Measurements from ENCODE around the gene SP2.

SP2 gene

DNA sequence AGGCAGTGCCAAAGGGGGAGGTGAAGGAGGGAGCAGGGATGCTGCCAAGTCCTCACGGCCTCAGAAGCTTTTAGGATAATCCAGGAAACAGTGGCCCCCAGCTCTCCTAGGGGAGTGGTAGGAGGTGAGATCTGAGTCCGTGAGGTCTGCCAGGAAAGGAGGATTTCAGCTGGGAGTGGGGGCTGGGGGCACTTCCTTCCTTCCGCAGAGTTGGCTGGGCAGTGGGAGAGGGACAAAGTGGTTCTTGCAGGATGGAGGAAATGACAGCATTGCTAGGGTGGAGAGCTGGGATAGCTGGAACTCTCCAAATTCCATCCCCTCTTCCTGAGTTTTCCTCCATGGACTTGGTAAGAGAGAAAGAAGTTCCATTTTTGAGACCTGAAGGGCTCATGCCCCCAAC, 40.3 kb upstream of the SP2 start:
- Histone ChIP-seq H3K4me1 (ENCODE audit: control insufficient read depth, insufficient read depth, low read length) (peaks cover 7% of the 10 kb centered on the region), H3K27ac (ENCODE audit: low read length) (no peak overlapping the region), H3K27me3 (ENCODE audit: control insufficient read depth in 1 of 2, insufficient read depth in 2 of 2, low read length in 2 of 2) (peaks cover 74 to 83% of the 10 kb centered on the region in 2 donors), H3K9me3 (ENCODE audit: control insufficient read depth in 2 of 2, low read length in 2 of 2) (no peaks in the 10 kb centered on the region), H3K9ac (ENCODE audit: low read length in 2 of 2) (no peak overlapping the region), H3K4me3 (ENCODE audit: low read length in 2 of 2) (no peak overlapping the region), H3K36me3 (ENCODE audit: control insufficient read depth in 2 of 2, insufficient read depth in 2 of 2, low read length in 2 of 2) (no peaks in the 10 kb centered on the region)

DNA sequence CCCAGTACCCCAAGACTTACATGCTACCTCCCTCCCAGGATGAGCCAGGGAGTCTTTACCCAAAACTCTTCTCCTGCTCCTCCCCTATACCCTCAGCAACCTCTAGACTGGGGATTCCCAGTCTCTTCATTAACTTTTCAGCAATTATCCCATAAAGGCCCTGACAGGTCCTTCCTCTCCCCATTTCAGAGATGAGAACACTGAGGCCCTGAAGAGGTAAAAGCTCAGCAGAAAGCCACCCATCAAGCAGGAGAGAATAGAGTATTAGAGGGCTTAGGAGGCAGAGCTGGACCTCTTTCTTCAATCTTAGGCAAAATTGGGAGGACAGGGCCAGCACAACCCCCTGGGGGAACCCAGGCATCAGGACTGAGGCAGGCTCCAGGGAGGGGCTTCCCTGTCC, 39.2 kb upstream of the SP2 start:
- Histone ChIP-seq H3K4me1 (ENCODE audit: control insufficient read depth, insufficient read depth, low read length) (no peaks in the 10 kb centered on the region), H3K36me3 (ENCODE audit: control insufficient read depth in 2 of 2, insufficient read depth in 2 of 2, low read length in 2 of 2) (no peaks in the 10 kb centered on the region), H3K27ac (ENCODE audit: low read length) (no peak overlapping the region), H3K9ac (ENCODE audit: low read length in 2 of 2) (no peak overlapping the region), H3K27me3 (ENCODE audit: control insufficient read depth in 1 of 2, insufficient read depth in 2 of 2, low read length in 2 of 2) (peaks cover 69 to 79% of the 10 kb centered on the region in 2 donors), H3K4me3 (ENCODE audit: low read length in 2 of 2) (no peak overlapping the region), H3K9me3 (ENCODE audit: control insufficient read depth in 2 of 2, low read length in 2 of 2) (no peaks in the 10 kb centered on the region)

DNA sequence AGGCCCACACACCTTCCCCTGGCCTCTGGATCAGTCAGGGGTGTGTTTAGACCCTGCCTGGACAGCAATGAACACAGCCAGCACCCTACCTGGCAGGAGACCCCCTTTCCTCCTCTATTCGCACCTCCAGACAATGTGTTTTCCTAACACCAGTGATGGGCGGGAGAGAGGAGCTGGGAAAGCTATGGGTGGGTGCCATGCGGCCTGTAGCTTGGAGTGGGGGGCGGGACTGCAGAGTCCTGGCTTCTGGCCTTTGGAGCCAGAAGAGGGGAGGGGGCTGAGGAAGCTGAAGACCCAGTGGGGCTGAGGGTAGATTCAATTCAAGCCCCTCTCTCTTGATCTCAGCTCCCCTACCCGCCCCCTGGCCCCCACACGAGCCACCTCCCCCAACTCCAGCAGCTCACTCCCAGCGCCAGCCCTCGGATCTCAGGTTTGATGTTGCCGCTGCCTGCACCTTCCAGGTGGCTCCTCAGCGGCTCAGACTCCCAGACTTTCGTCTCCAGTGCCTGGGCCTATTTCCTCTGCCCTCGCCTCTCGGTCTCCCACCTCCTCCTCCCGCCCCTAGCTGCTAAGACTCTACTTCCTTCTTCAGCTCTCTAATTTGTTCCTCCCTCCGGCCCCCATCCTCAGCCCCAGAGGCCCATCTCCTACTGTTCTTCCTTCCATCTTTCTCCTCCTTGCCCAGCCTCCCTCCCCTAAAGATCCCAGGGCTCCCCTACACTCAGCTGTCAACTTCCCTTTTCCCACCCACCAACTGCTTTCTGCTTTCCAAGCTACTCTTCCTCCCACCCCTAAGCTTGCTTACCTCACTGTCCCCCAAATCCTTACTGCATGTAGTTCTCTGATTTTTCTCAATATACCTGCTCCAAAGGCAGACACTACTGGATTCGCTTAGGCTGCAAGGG, 38.2 kb upstream of the SP2 start:
- Histone ChIP-seq H3K9ac (ENCODE audit: low read length in 2 of 2) (no peak overlapping the region), H3K4me3 (ENCODE audit: low read length in 2 of 2) (no peak overlapping the region), H3K27ac (ENCODE audit: low read length) (no peak overlapping the region), H3K9me3 (ENCODE audit: control insufficient read depth in 2 of 2, low read length in 2 of 2) (no peaks in the 10 kb centered on the region), H3K36me3 (ENCODE audit: control insufficient read depth in 2 of 2, insufficient read depth in 2 of 2, low read length in 2 of 2) (no peaks in the 10 kb centered on the region), H3K4me1 (ENCODE audit: control insufficient read depth, insufficient read depth, low read length) (no peaks in the 10 kb centered on the region), H3K27me3 (ENCODE audit: control insufficient read depth in 1 of 2, insufficient read depth in 2 of 2, low read length in 2 of 2) (peaks cover 59 to 69% of the 10 kb centered on the region in 2 donors)

DNA sequence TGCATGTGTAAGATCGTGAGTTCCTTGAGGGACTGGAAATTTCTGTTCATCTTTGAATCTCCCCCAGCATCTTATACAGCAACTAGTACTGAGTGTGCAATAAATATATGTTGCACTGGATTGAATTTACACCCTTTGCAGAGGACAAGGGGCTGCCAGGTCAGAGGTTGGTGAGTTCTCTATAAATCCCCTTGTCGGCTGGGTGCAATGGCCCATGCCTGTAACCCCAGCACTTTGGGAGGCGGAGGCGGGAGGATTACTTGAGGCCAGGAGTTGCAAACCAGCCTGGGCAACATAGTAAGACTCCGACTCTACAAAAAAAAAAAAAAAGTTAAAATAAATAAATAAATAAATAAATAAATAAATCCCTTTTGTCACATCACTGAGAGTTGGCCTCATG, 35.6 kb upstream of the SP2 start:
- Histone ChIP-seq H3K27ac (ENCODE audit: low read length) (no peak overlapping the region), H3K36me3 (ENCODE audit: control insufficient read depth in 2 of 2, insufficient read depth in 2 of 2, low read length in 2 of 2) (no peaks in the 10 kb centered on the region), H3K4me1 (ENCODE audit: control insufficient read depth, insufficient read depth, low read length) (no peaks in the 10 kb centered on the region), H3K4me3 (ENCODE audit: low read length in 2 of 2) (no peak overlapping the region), H3K9ac (ENCODE audit: low read length in 2 of 2) (no peak overlapping the region), H3K9me3 (ENCODE audit: control insufficient read depth in 2 of 2, low read length in 2 of 2) (no peaks in the 10 kb centered on the region), H3K27me3 (ENCODE audit: control insufficient read depth in 1 of 2, insufficient read depth in 2 of 2, low read length in 2 of 2) (peaks cover 36 to 43% of the 10 kb centered on the region in 2 donors)

DNA sequence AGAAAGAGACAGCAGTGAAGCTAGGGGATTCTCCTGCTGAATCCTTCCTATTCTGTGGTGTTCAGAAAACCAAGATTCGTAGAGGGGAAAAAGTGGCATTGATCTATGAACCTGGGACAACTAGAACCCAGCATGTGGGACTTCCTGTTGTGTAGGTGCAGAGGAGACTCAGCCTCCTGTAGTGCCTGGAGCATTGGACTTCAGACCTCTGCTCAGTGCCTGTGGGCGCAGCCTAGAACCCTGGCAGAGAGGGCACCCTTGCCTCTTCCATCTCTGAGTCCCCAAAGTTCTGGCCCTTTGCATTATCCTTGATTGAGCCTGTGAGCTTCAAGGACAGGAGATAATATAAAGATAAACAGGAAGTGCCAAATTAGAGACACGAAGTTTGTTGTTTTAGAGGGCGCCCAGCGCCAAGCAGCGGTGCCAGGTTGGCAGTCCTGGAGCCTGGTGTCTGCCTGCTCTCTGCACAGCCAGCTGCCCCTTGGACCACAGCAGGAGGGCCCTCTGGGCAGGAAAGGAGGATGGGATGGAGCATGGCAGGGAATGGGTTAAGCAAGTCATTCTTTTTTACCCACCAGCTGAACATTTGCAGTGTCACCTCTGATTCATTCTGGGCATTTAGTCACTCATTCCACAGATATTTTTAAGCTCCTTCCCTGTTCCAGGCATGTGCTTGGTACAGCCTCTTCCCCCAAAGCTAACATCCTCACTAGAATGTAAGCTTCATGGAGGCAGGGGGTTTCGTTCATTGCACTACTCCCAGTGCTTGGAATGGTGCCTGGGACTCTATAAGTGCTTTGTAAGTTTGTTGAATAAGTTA, 33.2 kb upstream of the SP2 start:
- Histone ChIP-seq H3K4me1 (ENCODE audit: control insufficient read depth, insufficient read depth, low read length) (no peaks in the 10 kb centered on the region), H3K9ac (ENCODE audit: low read length in 2 of 2) (no peak overlapping the region), H3K27ac (ENCODE audit: low read length) (no peak overlapping the region)

DNA sequence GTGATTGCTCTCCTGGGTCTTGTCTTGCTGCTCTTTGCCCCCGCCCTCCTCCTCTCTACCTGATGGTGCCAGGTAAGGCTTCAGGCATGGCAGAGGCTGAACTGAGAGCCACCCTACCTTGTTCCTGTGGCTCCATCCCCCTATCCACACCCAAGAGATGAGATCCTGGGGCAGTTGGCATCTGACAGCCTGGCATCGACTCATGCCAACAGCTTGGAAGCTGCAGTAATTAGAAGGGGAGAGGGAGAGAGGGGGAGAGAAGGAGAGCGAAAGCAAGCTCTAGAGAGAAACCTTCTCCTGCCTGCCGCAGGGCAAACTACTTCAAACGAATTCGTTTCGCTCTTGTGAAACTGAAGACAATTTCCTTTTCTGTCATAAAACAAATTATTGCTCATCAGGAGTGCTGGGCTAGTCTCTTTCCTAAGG, 31.2 kb upstream of the SP2 start:
- Histone ChIP-seq H3K9me3 (ENCODE audit: control insufficient read depth in 2 of 2, low read length in 2 of 2) (no peaks in the 10 kb centered on the region), H3K36me3 (ENCODE audit: control insufficient read depth in 2 of 2, insufficient read depth in 2 of 2, low read length in 2 of 2) (no peaks in the 10 kb centered on the region), H3K27ac (ENCODE audit: low read length) (no peak overlapping the region), H3K4me1 (ENCODE audit: control insufficient read depth, insufficient read depth, low read length) (no peaks in the 10 kb centered on the region), H3K4me3 (ENCODE audit: low read length in 2 of 2) (no peak overlapping the region), H3K9ac (ENCODE audit: low read length in 2 of 2) (no peak overlapping the region), H3K27me3 (ENCODE audit: control insufficient read depth in 1 of 2, insufficient read depth in 2 of 2, low read length in 2 of 2) (peaks cover 20 to 31% of the 10 kb centered on the region in 2 donors)

More for the DNA sequence above, 33.2 kb upstream of the SP2 start:
- no peaks in the 10 kb centered on the region for H3K36me3 ChIP-seq (ENCODE audit: control insufficient read depth in 2 of 2, insufficient read depth in 2 of 2, low read length in 2 of 2)
- no peaks in the 10 kb centered on the region for H3K9me3 ChIP-seq (ENCODE audit: control insufficient read depth in 2 of 2, low read length in 2 of 2)
- peaks cover 25 to 26% of the 10 kb centered on the region in 2 donors for H3K27me3 ChIP-seq (ENCODE audit: control insufficient read depth in 1 of 2, insufficient read depth in 2 of 2, low read length in 2 of 2)
- H3K4me3 ChIP-seq (ENCODE audit: low read length in 2 of 2) = no peak overlapping the region

DNA sequence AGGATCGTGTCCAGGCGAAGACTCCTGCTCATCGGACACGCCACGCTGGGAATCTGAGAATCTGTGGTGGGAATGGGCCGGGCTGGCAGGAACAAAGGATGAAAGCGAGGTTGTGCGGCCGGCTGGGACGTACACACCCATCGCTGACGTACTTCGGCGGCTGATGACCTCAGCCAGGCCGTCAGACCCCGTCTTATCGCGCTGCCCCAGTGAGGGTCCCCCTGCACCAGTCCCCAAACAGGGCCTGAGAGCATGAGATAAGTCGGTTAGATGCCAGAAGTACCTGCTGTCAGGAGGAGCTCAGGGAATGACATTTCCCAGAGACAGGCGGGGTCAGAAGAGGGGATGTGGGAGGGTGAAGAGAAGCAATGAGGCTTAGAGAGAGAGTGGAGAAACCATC, 29.1 kb upstream of the SP2 start:
- no peak overlapping the region for H3K9ac ChIP-seq (ENCODE audit: low read length in 2 of 2)
- no peaks in the 10 kb centered on the region for H3K9me3 ChIP-seq (ENCODE audit: control insufficient read depth in 2 of 2, low read length in 2 of 2)
- H3K4me1 ChIP-seq (ENCODE audit: control insufficient read depth, insufficient read depth, low read length) = no peaks in the 10 kb centered on the region
- no peak overlapping the region for H3K27ac ChIP-seq (ENCODE audit: low read length)
- H3K4me3 ChIP-seq (ENCODE audit: low read length in 2 of 2) = no peak overlapping the region
- H3K27me3 ChIP-seq (ENCODE audit: control insufficient read depth in 1 of 2, insufficient read depth in 2 of 2, low read length in 2 of 2) = peaks cover 29 to 31% of the 10 kb centered on the region in 2 donors
- no peaks in the 10 kb centered on the region for H3K36me3 ChIP-seq (ENCODE audit: control insufficient read depth in 2 of 2, insufficient read depth in 2 of 2, low read length in 2 of 2)

DNA sequence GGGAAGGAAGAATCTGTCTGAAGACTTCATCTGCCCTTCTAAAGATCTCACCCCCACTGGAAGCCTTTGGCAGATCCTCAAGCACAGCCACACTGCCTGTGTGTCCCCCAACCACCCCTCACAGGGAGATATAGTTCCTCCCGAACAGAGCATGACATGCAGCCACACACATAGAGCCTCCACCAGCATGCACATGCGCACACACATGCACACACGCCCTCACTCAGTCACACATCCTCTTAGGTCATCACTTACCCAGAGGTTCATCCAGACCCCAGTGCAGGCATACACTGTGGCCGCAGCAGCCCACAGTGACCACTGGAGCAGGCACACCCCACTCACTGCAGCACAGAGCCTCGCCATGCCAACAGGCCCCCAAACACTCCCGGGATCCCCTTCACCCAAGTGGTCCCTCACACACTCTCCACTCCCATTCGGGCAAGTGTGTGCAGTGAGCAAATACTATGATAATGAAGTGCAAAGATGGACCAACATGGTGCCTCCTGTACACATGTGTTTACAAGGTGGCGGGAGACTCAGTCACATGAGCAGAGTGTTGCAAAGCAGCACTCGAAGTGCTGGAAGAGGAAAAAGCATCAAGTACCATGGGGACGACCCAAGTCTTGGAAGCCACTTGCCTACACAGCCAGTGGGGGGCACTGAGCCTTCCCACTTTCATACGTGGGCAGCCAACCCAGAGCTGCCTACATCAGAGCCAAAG, 28.1 kb upstream of the SP2 start:
- Histone ChIP-seq H3K27me3 (ENCODE audit: control insufficient read depth in 1 of 2, insufficient read depth in 2 of 2, low read length in 2 of 2) (peaks cover 38 to 41% of the 10 kb centered on the region in 2 donors), H3K9ac (ENCODE audit: low read length in 2 of 2) (no peak overlapping the region), H3K9me3 (ENCODE audit: control insufficient read depth in 2 of 2, low read length in 2 of 2) (no peaks in the 10 kb centered on the region), H3K4me1 (ENCODE audit: control insufficient read depth, insufficient read depth, low read length) (peaks cover 5% of the 10 kb centered on the region), H3K36me3 (ENCODE audit: control insufficient read depth in 2 of 2, insufficient read depth in 2 of 2, low read length in 2 of 2) (no peaks in the 10 kb centered on the region), H3K27ac (ENCODE audit: low read length) (no peak overlapping the region), H3K4me3 (ENCODE audit: low read length in 2 of 2) (no peak overlapping the region)

DNA sequence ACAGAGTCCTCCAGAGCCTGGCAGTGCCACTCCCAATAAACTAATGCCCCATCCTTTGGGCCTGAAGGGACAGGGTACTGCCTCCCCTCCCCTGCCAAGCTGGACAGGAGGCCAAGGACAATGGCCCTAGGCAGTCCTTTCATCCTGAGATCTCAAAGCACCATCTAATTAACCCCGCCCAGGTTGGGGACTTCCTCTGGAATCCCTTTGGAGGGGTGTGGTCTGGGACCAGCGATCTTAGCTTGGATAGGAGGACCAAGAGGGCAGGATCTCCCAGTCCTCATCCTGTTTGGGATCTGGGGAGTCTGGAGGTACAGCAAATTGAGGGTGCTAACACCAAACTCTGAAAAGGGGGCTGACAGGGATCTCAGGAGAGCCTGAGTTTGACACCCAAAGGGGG, 26.9 kb upstream of the SP2 start:
- peaks cover 5% of the 10 kb centered on the region for H3K4me1 ChIP-seq (ENCODE audit: control insufficient read depth, insufficient read depth, low read length)
- peaks cover 42 to 44% of the 10 kb centered on the region in 2 donors for H3K27me3 ChIP-seq (ENCODE audit: control insufficient read depth in 1 of 2, insufficient read depth in 2 of 2, low read length in 2 of 2)
- H3K27ac ChIP-seq (ENCODE audit: low read length) = no peak overlapping the region
- H3K9ac ChIP-seq (ENCODE audit: low read length in 2 of 2) = no peak overlapping the region
- H3K9me3 ChIP-seq (ENCODE audit: control insufficient read depth in 2 of 2, low read length in 2 of 2) = no peaks in the 10 kb centered on the region
- H3K36me3 ChIP-seq (ENCODE audit: control insufficient read depth in 2 of 2, insufficient read depth in 2 of 2, low read length in 2 of 2) = no peaks in the 10 kb centered on the region
- H3K4me3 ChIP-seq (ENCODE audit: low read length in 2 of 2) = no peak overlapping the region

DNA sequence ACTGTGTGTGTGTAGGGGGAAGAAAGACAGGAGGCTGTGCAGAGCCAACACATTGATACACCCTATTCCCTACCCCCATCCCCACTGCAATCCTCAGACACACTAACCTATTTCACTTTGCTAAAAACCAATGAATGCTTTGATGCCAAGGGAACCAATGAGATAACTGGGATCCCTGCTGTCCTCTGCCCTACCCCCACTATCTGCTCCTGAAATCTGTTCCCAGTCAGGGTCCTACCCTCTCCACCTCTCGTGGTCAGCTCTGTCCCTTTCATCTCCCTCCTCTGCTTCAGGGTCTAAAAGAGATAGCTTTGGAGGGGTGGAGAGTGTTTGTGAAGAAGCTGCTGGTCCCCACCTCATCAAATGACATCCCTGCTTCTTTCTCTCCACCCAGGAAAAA, 26.0 kb upstream of the SP2 start:
- Histone ChIP-seq H3K9me3 (ENCODE audit: control insufficient read depth in 2 of 2, low read length in 2 of 2) (no peaks in the 10 kb centered on the region), H3K36me3 (ENCODE audit: control insufficient read depth in 2 of 2, insufficient read depth in 2 of 2, low read length in 2 of 2) (no peaks in the 10 kb centered on the region), H3K27ac (ENCODE audit: low read length) (no peak overlapping the region), H3K27me3 (ENCODE audit: control insufficient read depth in 1 of 2, insufficient read depth in 2 of 2, low read length in 2 of 2) (peaks cover 50% of the 10 kb centered on the region in 2 donors), H3K4me1 (ENCODE audit: control insufficient read depth, insufficient read depth, low read length) (peaks cover 5% of the 10 kb centered on the region), H3K4me3 (ENCODE audit: low read length in 2 of 2) (no peak overlapping the region), H3K9ac (ENCODE audit: low read length in 2 of 2) (no peak overlapping the region)
